NT2/D1 (cell line): ENCODE data around the gene STXBP6.
"Not testable (repeated sequence)": the region's sequence is repeated elsewhere in the genome, so short reads cannot be mapped to it uniquely, and the experiment has no call there.

Experiments used
- DNase-seq: peaks from one replicate; pipeline ENCODE4 v3.0.0-alpha.2; 2011; ENCODE audit warnings: low read depth, low spot score
- H3K27me3 ChIP-seq: 2 replicates; pipeline ENCODE4 v1.6.0; 2011; ENCODE audit warnings: mild to moderate bottlenecking; ENCODE audit not compliant: insufficient read length, insufficient read depth
- H3K36me3 ChIP-seq: 2 replicates; pipeline ENCODE4 v1.6.1; 2011; ENCODE audit warnings: mild to moderate bottlenecking, low read length, mixed read lengths; ENCODE audit not compliant: insufficient read depth, insufficient read length
- H3K4me1 ChIP-seq: 2 replicates; pipeline ENCODE4 v1.5.1; 2011; ENCODE audit not compliant: insufficient read depth, insufficient read length
- H3K4me3 ChIP-seq: 2 replicates; pipeline ENCODE4 v1.5.1; 2011; ENCODE audit warnings: low read depth; ENCODE audit not compliant: insufficient read length
- H3K9ac ChIP-seq: 2 replicates; pipeline ENCODE4 v1.6.0; 2011; ENCODE audit warnings: low read depth; ENCODE audit not compliant: insufficient read length
- H3K9me3 ChIP-seq: 2 replicates; pipeline ENCODE4 v1.5.1; 2011; ENCODE audit warnings: mild to moderate bottlenecking, low read length; ENCODE audit not compliant: insufficient read depth
- SUZ12 ChIP-seq: IDR thresholded peaks from 2 replicates; pipeline ENCODE4 v1.6.1; 2011; ENCODE audit not compliant: insufficient read length, insufficient read depth; ENCODE audit errors: extremely low read depth
- YY1 ChIP-seq: IDR thresholded peaks from 2 replicates; pipeline ENCODE4 v1.6.1; 2011; ENCODE audit not compliant: insufficient read length, insufficient read depth
- ZNF274 ChIP-seq: IDR thresholded peaks from 2 replicates; pipeline ENCODE4 v1.6.1; 2011; ENCODE audit warnings: mild to moderate bottlenecking, low read depth, low read length

The STXBP6 gene

GRCh38 chr14:24938593-24938992 is 111.4 kb downstream of the STXBP6 start:
- no peak overlapping the region for H3K4me3 ChIP-seq
- no peak overlapping the region for H3K9ac ChIP-seq
- H3K27me3 ChIP-seq = no peaks in the 10 kb centered on the region
- TF ChIP-seq YY1 (no peak), ZNF274 (no peak), SUZ12 (no peak)
- no peak for DNase-seq
- no peaks in the 10 kb centered on the region for H3K4me1 ChIP-seq
- H3K9me3 ChIP-seq = no peaks in the 10 kb centered on the region
- H3K36me3 ChIP-seq = no peaks in the 10 kb centered on the region

- H3K36me3 ChIP-seq = no peaks in the 10 kb centered on the region
Measured at GRCh38 chr14:24937300-24937699, 112.6 kb downstream of the STXBP6 start.

GRCh38 chr14:24936773-24937172 is 113.2 kb downstream of the STXBP6 start:
- not testable (repeated sequence) for H3K27me3 ChIP-seq, H3K9me3 ChIP-seq, H3K9ac ChIP-seq, H3K4me1 ChIP-seq, DNase-seq, H3K4me3 ChIP-seq, H3K36me3 ChIP-seq

More at GRCh38 chr14:24937300-24937699, 112.6 kb downstream of the STXBP6 start:
- no peaks in the 10 kb centered on the region for H3K4me1 ChIP-seq
- no peaks in the 10 kb centered on the region for H3K27me3 ChIP-seq
- H3K9ac ChIP-seq = no peak overlapping the region
- no peak for DNase-seq
- TF ChIP-seq ZNF274 (no peak), YY1 (no peak), SUZ12 (no peak)
- no peak overlapping the region for H3K4me3 ChIP-seq
- H3K9me3 ChIP-seq = no peaks in the 10 kb centered on the region

GRCh38 chr14:24935796-24936195 is 114.2 kb downstream of the STXBP6 start:
- no peaks in the 10 kb centered on the region for H3K9me3 ChIP-seq
- DNase-seq = no peak
- no peaks in the 10 kb centered on the region for H3K27me3 ChIP-seq
- H3K4me3 ChIP-seq = no peak overlapping the region
- TF ChIP-seq ZNF274 (no peak), YY1 (no peak), SUZ12 (no peak)
- H3K36me3 ChIP-seq = no peaks in the 10 kb centered on the region
- no peaks in the 10 kb centered on the region for H3K4me1 ChIP-seq
- H3K9ac ChIP-seq = no peak overlapping the region

GRCh38 chr14:24928386-24928900 is 121.5 kb downstream of the STXBP6 start:
- no peak for TF ChIP-seq SUZ12
- TF ChIP-seq ZNF274 = no peak
- no peak for TF ChIP-seq YY1
- Histone ChIP-seq H3K9ac (no peak overlapping the region), H3K9me3 (no peaks in the 10 kb centered on the region), H3K4me1 (no peaks in the 10 kb centered on the region), H3K27me3 (no peaks in the 10 kb centered on the region), H3K36me3 (no peaks in the 10 kb centered on the region), H3K4me3 (no peak overlapping the region)
- DNase-seq = no peak

GRCh38 chr14:24927809-24928208 is 122.1 kb downstream of the STXBP6 start:
- Histone ChIP-seq H3K4me1 (no peaks in the 10 kb centered on the region), H3K27me3 (no peaks in the 10 kb centered on the region), H3K36me3 (no peaks in the 10 kb centered on the region), H3K9me3 (no peaks in the 10 kb centered on the region), H3K9ac (no peak overlapping the region), H3K4me3 (no peak overlapping the region)
- DNase-seq = no peak
- TF ChIP-seq SUZ12 (no peak), ZNF274 (no peak), YY1 (no peak)

- Histone ChIP-seq H3K4me1 (no peaks in the 10 kb centered on the region), H3K36me3 (no peaks in the 10 kb centered on the region), H3K4me3 (no peak overlapping the region), H3K9me3 (no peaks in the 10 kb centered on the region), H3K9ac (no peak overlapping the region), H3K27me3 (no peaks in the 10 kb centered on the region)
- no peak for TF ChIP-seq YY1
- no peak for TF ChIP-seq ZNF274
- no peak for TF ChIP-seq SUZ12
- DNase-seq = no peak
Measured at GRCh38 chr14:24925771-24926374, 124.1 kb downstream of the STXBP6 start.

- Histone ChIP-seq H3K27me3 (no peaks in the 10 kb centered on the region), H3K4me1 (no peaks in the 10 kb centered on the region)
Measured at GRCh38 chr14:24924544-24924943, 125.4 kb downstream of the STXBP6 start.

More at GRCh38 chr14:24924544-24924943, 125.4 kb downstream of the STXBP6 start:
- no peaks in the 10 kb centered on the region for H3K9me3 ChIP-seq
- no peak overlapping the region for H3K4me3 ChIP-seq
- no peaks in the 10 kb centered on the region for H3K36me3 ChIP-seq
- no peak for DNase-seq
- TF ChIP-seq YY1 = no peak
- no peak for TF ChIP-seq ZNF274
- no peak for TF ChIP-seq SUZ12
- H3K9ac ChIP-seq = no peak overlapping the region
